CD14-positive monocyte (primary cell): ENCODE data around the gene LDLRAP1. TPM values are rescaled to one million over a fixed set of nuclear protein-coding genes. Genes with fewer than 3 reads are reported as not detected.
"Not testable (repeated sequence)": the region's sequence is repeated elsewhere in the genome, so short reads cannot be mapped to it uniquely, and the experiment has no call there.

Source experiments
- DNase-seq, 3 donors: peaks; one replicate each; pipeline ENCODE4 v3.0.0-alpha.2; 2011 to 2022
- H2AFZ ChIP-seq: 2 replicates; pipeline ENCODE4 v1.6.0; 2012; ENCODE audit warnings: mild to moderate bottlenecking, low read depth, low read length, inconsistent platforms; ENCODE audit not compliant: insufficient read depth, poor library complexity, severe bottlenecking
- H3K27ac ChIP-seq, 2 donors: 1 replicate in 1 of 2; 2 replicates in 1 of 2; pipeline ENCODE4 v1.5.1; 2012 to 2013; ENCODE audit warnings: low read length in 2 of 2, control low read depth in 1 of 2, inconsistent platforms in 1 of 2, low read depth in 1 of 2, mild to moderate bottlenecking in 1 of 2
- H3K27me3 ChIP-seq, 2 donors: one replicate each; pipeline versions ENCODE4 v1.6.0 to v1.6.1; 2011 to 2013; ENCODE audit warnings: low read length in 2 of 2; ENCODE audit not compliant: control insufficient read depth in 2 of 2, insufficient read depth in 2 of 2
- H3K36me3 ChIP-seq, 2 donors: replicated peaks in 1 of 2; 1 replicate in 1 of 2; 2 replicates in 1 of 2; pipeline versions ENCODE4 v1.5.1 to v1.6.1; 2012 to 2013; ENCODE audit warnings: low read length in 2 of 2, control low read depth in 1 of 2, inconsistent platforms in 1 of 2, mild to moderate bottlenecking in 1 of 2; ENCODE audit not compliant: insufficient read depth in 2 of 2, control insufficient read depth in 1 of 2
- H3K4me1 ChIP-seq, 2 donors: 1 replicate in 1 of 2; 2 replicates in 1 of 2; pipeline versions ENCODE4 v1.5.1 to v1.6.1; 2012 to 2013; ENCODE audit warnings: low read length in 2 of 2, control low read depth in 1 of 2, inconsistent platforms in 1 of 2, mild to moderate bottlenecking in 1 of 2, moderate library complexity in 1 of 2; ENCODE audit not compliant: insufficient read depth in 2 of 2, control insufficient read depth in 1 of 2
- H3K4me2 ChIP-seq: replicated peaks from 2 replicates; pipeline ENCODE3; 2012; ENCODE audit warnings: low read length, moderate library complexity, mild to moderate bottlenecking; ENCODE audit not compliant: poor library complexity, severe bottlenecking; ENCODE audit errors: extremely low read depth
- H3K4me3 ChIP-seq, 3 experiments: fragments of 200-600 bp in 1 of 3; sonication (generic) in 1 of 3; replicated peaks in 1 of 3; 1 replicate in 2 of 3; 2 replicates in 1 of 3; pipeline ENCODE4 v1.5.1; 2011 to 2013; ENCODE audit warnings: low read length in 3 of 3, mild to moderate bottlenecking in 3 of 3, control low read depth in 2 of 3, low read depth in 2 of 3, inconsistent platforms in 1 of 3, moderate library complexity in 1 of 3
- H3K79me2 ChIP-seq: 2 replicates; pipeline ENCODE4 v1.6.0; 2012; ENCODE audit warnings: mild to moderate bottlenecking, control low read depth, inconsistent platforms, low read length, moderate library complexity; ENCODE audit not compliant: insufficient read depth
- H3K9ac ChIP-seq: 2 replicates; pipeline ENCODE4 v1.6.0; 2017; ENCODE audit warnings: low read length, mild to moderate bottlenecking; ENCODE audit not compliant: insufficient read depth, poor library complexity, severe bottlenecking
- H3K9me3 ChIP-seq, 2 donors: replicated peaks in 1 of 2; 1 replicate in 1 of 2; 2 replicates in 1 of 2; pipeline versions ENCODE4 v1.5.1 to v1.6.1; 2012 to 2013; ENCODE audit warnings: low read length in 2 of 2, control low read depth in 1 of 2; ENCODE audit not compliant: control insufficient read depth in 1 of 2, insufficient read depth in 1 of 2
- H4K20me1 ChIP-seq: 2 replicates; pipeline ENCODE4 v1.6.0; 2012; ENCODE audit warnings: mild to moderate bottlenecking, low read length, control low read depth, moderate library complexity; ENCODE audit not compliant: insufficient read depth
- H3K27ac Mint-ChIP-seq, 7 donors: one replicate each; pipeline ENCODE4 v1.8.0; 2020; ENCODE audit warnings: mild to moderate bottlenecking in 7 of 7, mixed read lengths in 7 of 7, moderate library complexity in 6 of 7, inconsistent platforms in 2 of 7
- H3K27me3 Mint-ChIP-seq, 3 donors: one replicate each; pipeline ENCODE4 v1.8.0; 2021 to 2022; ENCODE audit warnings: low read depth in 3 of 3, mild to moderate bottlenecking in 3 of 3, mixed read lengths in 3 of 3, moderate library complexity in 3 of 3, inconsistent platforms in 1 of 3
- H3K36me3 Mint-ChIP-seq, 2 donors: one replicate each; pipeline ENCODE4 v1.8.0; 2020; ENCODE audit warnings: mixed read lengths in 2 of 2, inconsistent platforms in 1 of 2, mild to moderate bottlenecking in 1 of 2
- H3K4me1 Mint-ChIP-seq: one replicate; pipeline ENCODE4 v1.8.0; 2020; ENCODE audit warnings: mild to moderate bottlenecking, mixed read lengths
- H3K4me3 Mint-ChIP-seq, 2 donors: one replicate each; pipeline ENCODE4 v1.8.0; 2020; ENCODE audit warnings: mild to moderate bottlenecking in 2 of 2, mixed read lengths in 2 of 2, moderate library complexity in 1 of 2
- H3K9me3 Mint-ChIP-seq, 7 donors: one replicate each; pipeline ENCODE4 v1.8.0; 2020 to 2022; ENCODE audit warnings: mixed read lengths in 7 of 7, mild to moderate bottlenecking in 6 of 7, moderate library complexity in 6 of 7, inconsistent platforms in 2 of 7
- CTCF ChIP-seq: fragments of 200-600 bp; IDR thresholded peaks from one replicate; pipeline ENCODE4 v1.8.0; 2022; ENCODE audit warnings: antibody characterized with exemption, mild to moderate bottlenecking
- WGBS: methylation state at CpG from one replicate; pipeline ENCODE4 v1.1.5; 2013; ENCODE audit warnings: missing lambda C conversion rate; ENCODE audit not compliant: insufficient coverage; 5-methylcytosine and 5-hydroxymethylcytosine counted together
- intact Hi-C, 2 donors: fragments of 100-400 bp; cut with micrococcal nuclease; formaldehyde crosslinking; loops; one replicate each; pipeline versions ENCODE4 v1.15.0 to v1.15.1; 2023
- polyA plus RNA-seq, 3 donors: library from polyadenylated mRNA; depleted of rRNA in 1 of 3; unstranded in 2 of 3; stranded (reverse) in 1 of 3; fragments of 300-500 nt in 2 of 3; fragments of >200 nt in 1 of 3; fragmentation: Illumina TruSeq in 2 of 3; gene quantifications; 1 replicate in 2 of 3; 2 replicates in 1 of 3; pipeline ENCODE4 v1.2.3, GENCODE V29; 2012 to 2021

LDLRAP1 gene
- polyA plus RNA-seq, 3 donors, result 12.8 to 18.5 (median 14.6) TPM

- H3K4me2 ChIP-seq, H3K4me1 Mint-ChIP-seq, H3K4me1 ChIP-seq, H3K27me3 ChIP-seq, H3K79me2 ChIP-seq, H3K27ac Mint-ChIP-seq, H3K9ac ChIP-seq, H3K4me3 ChIP-seq, H3K27me3 Mint-ChIP-seq, H3K27ac ChIP-seq, H2AFZ ChIP-seq, H3K9me3 Mint-ChIP-seq, DNase-seq, H4K20me1 ChIP-seq, H3K36me3 ChIP-seq, H3K4me3 Mint-ChIP-seq, H3K36me3 Mint-ChIP-seq, intact Hi-C loops, H3K9me3 ChIP-seq: not testable (repeated sequence)
- no CpG with 5 or more reads among the region's 55 CpGs for WGBS
Measured at GRCh38 chr1:25603779-25604538, 60.6 kb downstream of the LDLRAP1 start.

- peaks cover 3% of the 10 kb centered on the region for H3K4me1 Mint-ChIP-seq
- no peak overlapping the region for H2AFZ ChIP-seq
- TF ChIP-seq CTCF, result no peak
- H3K9me3 Mint-ChIP-seq, result peaks cover 0 to under 1% (median 0%) of the 10 kb centered on the region in 7 donors
- peaks cover 14 to 15% of the 10 kb centered on the region in 2 donors for H3K27me3 ChIP-seq
- no peak overlapping the region for H3K4me3 ChIP-seq
- no peaks in the 10 kb centered on the region for H3K36me3 ChIP-seq
- no peak for DNase-seq
- no peak overlapping the region for H3K4me2 ChIP-seq
- no peaks in the 10 kb centered on the region for H4K20me1 ChIP-seq
- H3K79me2 ChIP-seq, result no peaks in the 10 kb centered on the region
- WGBS, result 93% methylated on average over 2 of the region's 5 CpGs
- no peak overlapping the region for H3K27ac ChIP-seq
- peak overlapping the region in 1 of 7 donors; percentile 26 for H3K27ac Mint-ChIP-seq
- no peak overlapping the region for H3K4me3 Mint-ChIP-seq
- H3K27me3 Mint-ChIP-seq, result peaks cover 8 to 19% (median 13%) of the 10 kb centered on the region in 3 donors
- no peaks in the 10 kb centered on the region for H3K4me1 ChIP-seq
- intact Hi-C loops, result no loop called here
- no peak overlapping the region for H3K9ac ChIP-seq
- H3K9me3 ChIP-seq, result no peaks in the 10 kb centered on the region
- H3K36me3 Mint-ChIP-seq, result no peaks in the 10 kb centered on the region
Measured at GRCh38 chr1:25607123-25607522, 63.7 kb downstream of the LDLRAP1 start.
